Ishikawa (cell line): ENCODE measurements around the gene LCK.

Experiments used
- CEBPB ChIP-seq: IDR thresholded peaks from 2 replicates; pipeline ENCODE4 v1.6.1; 2012
- CREB1 ChIP-seq: IDR thresholded peaks from 2 replicates; pipeline ENCODE4 v1.6.1; 2012; ENCODE audit warnings: low read depth
- EGR1 ChIP-seq: IDR thresholded peaks from 2 replicates; pipeline ENCODE4 v1.6.1; 2012
- EP300 ChIP-seq: IDR thresholded peaks from 2 replicates; pipeline ENCODE4 v1.6.1; 2012; ENCODE audit warnings: borderline replicate concordance
- FOXM1 ChIP-seq: IDR thresholded peaks from 2 replicates; pipeline ENCODE4 v1.6.1; 2012; ENCODE audit warnings: low read depth, borderline replicate concordance
- RAD21 ChIP-seq: IDR thresholded peaks from 2 replicates; pipeline ENCODE4 v1.6.1; 2012; ENCODE audit warnings: low read depth
- TAF1 ChIP-seq: IDR thresholded peaks from 2 replicates; pipeline ENCODE4 v1.6.1; 2012; ENCODE audit warnings: low read depth, mild to moderate bottlenecking
- TCF12 ChIP-seq: IDR thresholded peaks from 2 replicates; pipeline ENCODE4 v1.6.1; 2012; ENCODE audit warnings: low read depth
- TEAD4 ChIP-seq: IDR thresholded peaks from 2 replicates; pipeline ENCODE4 v1.6.1; 2012
- YY1 ChIP-seq: IDR thresholded peaks from 2 replicates; pipeline ENCODE4 v1.6.1; 2012; ENCODE audit warnings: low read depth
- TF ChIP-seq, protein P1 (sequence below): IDR thresholded peaks from 2 replicates; pipeline ENCODE4 v1.6.1; 2012
- TF ChIP-seq, protein P2 (sequence below): IDR thresholded peaks from 2 replicates; pipeline ENCODE4 v1.6.1; 2012; ENCODE audit warnings: low read depth, mild to moderate bottlenecking

GRCh38 chr1:32291145-32291707 is 40.2 kb downstream of the LCK start:
- no peak for TF ChIP-seq CREB1
- TF ChIP-seq EP300, result no peak
- TF ChIP-seq, protein P1, sequence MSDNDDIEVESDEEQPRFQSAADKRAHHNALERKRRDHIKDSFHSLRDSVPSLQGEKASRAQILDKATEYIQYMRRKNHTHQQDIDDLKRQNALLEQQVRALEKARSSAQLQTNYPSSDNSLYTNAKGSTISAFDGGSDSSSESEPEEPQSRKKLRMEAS, result no peak
- no peak for TF ChIP-seq TAF1
- TF ChIP-seq, protein P2, sequence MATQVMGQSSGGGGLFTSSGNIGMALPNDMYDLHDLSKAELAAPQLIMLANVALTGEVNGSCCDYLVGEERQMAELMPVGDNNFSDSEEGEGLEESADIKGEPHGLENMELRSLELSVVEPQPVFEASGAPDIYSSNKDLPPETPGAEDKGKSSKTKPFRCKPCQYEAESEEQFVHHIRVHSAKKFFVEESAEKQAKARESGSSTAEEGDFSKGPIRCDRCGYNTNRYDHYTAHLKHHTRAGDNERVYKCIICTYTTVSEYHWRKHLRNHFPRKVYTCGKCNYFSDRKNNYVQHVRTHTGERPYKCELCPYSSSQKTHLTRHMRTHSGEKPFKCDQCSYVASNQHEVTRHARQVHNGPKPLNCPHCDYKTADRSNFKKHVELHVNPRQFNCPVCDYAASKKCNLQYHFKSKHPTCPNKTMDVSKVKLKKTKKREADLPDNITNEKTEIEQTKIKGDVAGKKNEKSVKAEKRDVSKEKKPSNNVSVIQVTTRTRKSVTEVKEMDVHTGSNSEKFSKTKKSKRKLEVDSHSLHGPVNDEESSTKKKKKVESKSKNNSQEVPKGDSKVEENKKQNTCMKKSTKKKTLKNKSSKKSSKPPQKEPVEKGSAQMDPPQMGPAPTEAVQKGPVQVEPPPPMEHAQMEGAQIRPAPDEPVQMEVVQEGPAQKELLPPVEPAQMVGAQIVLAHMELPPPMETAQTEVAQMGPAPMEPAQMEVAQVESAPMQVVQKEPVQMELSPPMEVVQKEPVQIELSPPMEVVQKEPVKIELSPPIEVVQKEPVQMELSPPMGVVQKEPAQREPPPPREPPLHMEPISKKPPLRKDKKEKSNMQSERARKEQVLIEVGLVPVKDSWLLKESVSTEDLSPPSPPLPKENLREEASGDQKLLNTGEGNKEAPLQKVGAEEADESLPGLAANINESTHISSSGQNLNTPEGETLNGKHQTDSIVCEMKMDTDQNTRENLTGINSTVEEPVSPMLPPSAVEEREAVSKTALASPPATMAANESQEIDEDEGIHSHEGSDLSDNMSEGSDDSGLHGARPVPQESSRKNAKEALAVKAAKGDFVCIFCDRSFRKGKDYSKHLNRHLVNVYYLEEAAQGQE, result no peak
- TF ChIP-seq RAD21, result no peak
- TF ChIP-seq YY1, result no peak
- no peak for TF ChIP-seq EGR1
- TF ChIP-seq CEBPB, result no peak
- TF ChIP-seq TEAD4, result no peak
- TF ChIP-seq FOXM1, result no peak
- TF ChIP-seq TCF12, result no peak
